Measurements from ENCODE around the gene NECAB2. TPM values are rescaled to one million over a fixed set of nuclear protein-coding genes. Genes with fewer than 3 reads are reported as not detected.

The NECAB2 gene
- total RNA-seq, 4 donors from 2014 or later, result 0.65 TPM; not detected in 3

GRCh38 chr16:84000989-84001642 lies 33.1 kb downstream of the NECAB2 start:
- TF ChIP-seq, protein P1, sequence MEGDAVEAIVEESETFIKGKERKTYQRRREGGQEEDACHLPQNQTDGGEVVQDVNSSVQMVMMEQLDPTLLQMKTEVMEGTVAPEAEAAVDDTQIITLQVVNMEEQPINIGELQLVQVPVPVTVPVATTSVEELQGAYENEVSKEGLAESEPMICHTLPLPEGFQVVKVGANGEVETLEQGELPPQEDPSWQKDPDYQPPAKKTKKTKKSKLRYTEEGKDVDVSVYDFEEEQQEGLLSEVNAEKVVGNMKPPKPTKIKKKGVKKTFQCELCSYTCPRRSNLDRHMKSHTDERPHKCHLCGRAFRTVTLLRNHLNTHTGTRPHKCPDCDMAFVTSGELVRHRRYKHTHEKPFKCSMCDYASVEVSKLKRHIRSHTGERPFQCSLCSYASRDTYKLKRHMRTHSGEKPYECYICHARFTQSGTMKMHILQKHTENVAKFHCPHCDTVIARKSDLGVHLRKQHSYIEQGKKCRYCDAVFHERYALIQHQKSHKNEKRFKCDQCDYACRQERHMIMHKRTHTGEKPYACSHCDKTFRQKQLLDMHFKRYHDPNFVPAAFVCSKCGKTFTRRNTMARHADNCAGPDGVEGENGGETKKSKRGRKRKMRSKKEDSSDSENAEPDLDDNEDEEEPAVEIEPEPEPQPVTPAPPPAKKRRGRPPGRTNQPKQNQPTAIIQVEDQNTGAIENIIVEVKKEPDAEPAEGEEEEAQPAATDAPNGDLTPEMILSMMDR (IDR thresholded peaks at IDR 0.05), result no peak
- no peak for DNase-seq (ENCODE audit: low spot score)
- no peak for ATAC-seq (ENCODE audit: low FRiP score)

- TF ChIP-seq, protein P1 (IDR thresholded peaks at IDR 0.05), result no peak
- DNase-seq (ENCODE audit: low spot score), result no peak
- no peak for ATAC-seq (ENCODE audit: low FRiP score)
These were observed 33.7 kb downstream of the NECAB2 start for GRCh38 chr16:84001726-84002125.

- ATAC-seq (ENCODE audit: low FRiP score) (no peak), DNase-seq (ENCODE audit: low spot score) (no peak)
- TF ChIP-seq, protein P1 (IDR thresholded peaks at IDR 0.05), result no peak
These were observed 35.0 kb downstream of the NECAB2 start for GRCh38 chr16:84003038-84003437.

DNA sequence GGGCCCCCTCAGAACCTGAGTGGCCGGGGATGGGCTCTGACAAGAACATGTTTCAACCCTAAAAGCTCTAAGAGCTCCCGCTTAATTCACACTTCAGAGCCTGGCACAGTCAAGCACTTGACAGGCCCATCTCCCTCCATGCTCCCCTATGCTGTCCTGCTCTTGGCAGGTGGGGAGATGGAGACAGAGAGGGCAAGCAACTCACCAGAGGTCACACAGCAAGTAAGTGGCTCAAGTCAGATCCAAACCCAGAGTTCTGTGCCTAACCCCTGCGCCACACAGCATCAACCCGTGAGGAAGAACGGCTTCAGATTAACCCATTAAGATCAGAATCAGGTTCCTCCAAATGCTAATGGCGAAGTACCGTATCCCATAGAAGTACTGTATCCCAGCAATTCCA lies 36.4 kb downstream of the NECAB2 start:
- DNase-seq (ENCODE audit: low spot score), result no peak
- TF ChIP-seq, protein P1 (IDR thresholded peaks at IDR 0.05), result no peak
- no peak for ATAC-seq (ENCODE audit: low FRiP score)

GRCh38 chr16:84005391-84005790 lies 37.3 kb downstream of the NECAB2 start:
- TF ChIP-seq, protein P1 (IDR thresholded peaks at IDR 0.05), result no peak
- DNase-seq (ENCODE audit: low spot score) (no peak), ATAC-seq (ENCODE audit: low FRiP score) (no peak)

GRCh38 chr16:84007520-84007919 lies 39.5 kb downstream of the NECAB2 start:
- TF ChIP-seq, protein P1 (IDR thresholded peaks at IDR 0.05), result no peak
- DNase-seq (ENCODE audit: low spot score) (no peak), ATAC-seq (ENCODE audit: low FRiP score) (no peak)

GRCh38 chr16:84007965-84008364 lies 39.9 kb downstream of the NECAB2 start:
- DNase-seq (ENCODE audit: low spot score) (no peak), ATAC-seq (ENCODE audit: low FRiP score) (no peak)
- TF ChIP-seq, protein P1 (IDR thresholded peaks at IDR 0.05), result no peak
